NCI-H345 treated with DMSO at 0.1 percent for 48 hours (cell line): ENCODE measurements around the gene HUNK.
"Not testable (repeated sequence)": the region's sequence is repeated elsewhere in the genome, so short reads cannot be mapped to it uniquely, and the experiment has no call there.

ENCODE experiments used
- DNase-seq: peaks from one replicate; lab custom pipeline; 2025; ENCODE audit not compliant: unreplicated experiment; lab: John Stamatoyannopoulos, UW

Gene HUNK

GRCh38 chr21:31872452-31873274 is at the start of gene HUNK:
Gene HUNK, plus strand, starts transcription at chr21:31873020. Its CDS starts 655 bp downstream, at chr21:31873675.
- DNase-seq: peak; percentile 69

GRCh38 chr21:31829736-31830472 is 42.9 kb upstream of the HUNK start:
- DNase-seq: no peak

- no peak for DNase-seq
Measured at GRCh38 chr21:31830701-31831100, 42.1 kb upstream of the HUNK start.

- DNase-seq: no peak
Measured at GRCh38 chr21:31837041-31837440, 35.8 kb upstream of the HUNK start.

DNA sequence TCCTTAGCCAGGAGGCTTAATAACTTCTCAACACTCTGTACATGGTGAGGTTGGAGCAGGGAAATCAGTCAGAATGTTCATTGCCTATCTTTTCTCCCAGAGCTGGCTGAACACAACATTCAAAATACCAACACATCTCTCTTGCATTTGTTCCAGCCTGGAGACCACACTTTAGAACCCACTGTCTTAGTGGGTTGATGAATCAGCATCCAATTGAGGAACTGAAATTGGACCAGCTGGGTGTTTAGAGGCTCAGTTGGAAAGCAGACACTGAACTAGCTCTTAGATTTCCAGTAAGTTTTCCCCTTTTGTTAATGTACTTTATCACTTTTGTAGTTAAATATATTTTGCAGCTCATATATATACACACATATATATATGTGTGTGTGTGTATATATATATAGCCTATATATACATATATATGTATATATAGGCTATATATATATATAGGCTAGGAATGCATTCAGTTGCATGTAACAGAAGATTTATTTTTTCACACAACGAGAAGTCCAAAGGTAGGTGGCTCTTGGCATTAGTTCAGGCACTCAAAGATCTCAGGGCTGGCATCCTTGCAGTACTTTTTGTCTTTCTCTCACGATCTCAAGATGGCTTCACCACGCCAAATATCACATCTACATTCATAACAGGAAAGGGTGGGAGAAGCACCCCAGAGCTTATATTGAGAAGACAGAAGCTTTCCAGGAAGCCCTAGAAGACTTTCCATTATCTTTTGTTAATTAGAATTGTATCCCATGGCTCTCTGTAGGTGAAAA is 35.0 kb upstream of the HUNK start:
- no peak for DNase-seq

GRCh38 chr21:31838586-31839355 is 34.0 kb upstream of the HUNK start:
- no peak for DNase-seq

DNA sequence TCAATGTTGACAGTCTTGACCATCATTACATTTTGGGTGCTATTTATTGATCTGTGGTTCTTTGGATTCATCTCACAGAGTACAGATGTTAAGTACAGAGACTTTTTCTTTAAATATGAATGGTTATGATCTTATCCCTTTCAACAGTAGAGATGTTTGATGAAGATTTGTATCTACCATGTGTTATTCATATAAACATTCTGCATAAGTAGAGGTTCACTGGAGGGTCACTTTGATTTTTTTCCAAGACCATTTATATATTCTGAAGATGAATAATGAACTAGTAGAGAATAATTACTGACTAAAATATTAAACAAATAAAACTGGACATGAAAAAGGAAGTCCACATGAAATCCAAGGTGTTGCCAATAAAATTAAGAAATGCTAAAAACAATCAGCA is 28.6 kb upstream of the HUNK start:
- DNase-seq: no peak

DNA sequence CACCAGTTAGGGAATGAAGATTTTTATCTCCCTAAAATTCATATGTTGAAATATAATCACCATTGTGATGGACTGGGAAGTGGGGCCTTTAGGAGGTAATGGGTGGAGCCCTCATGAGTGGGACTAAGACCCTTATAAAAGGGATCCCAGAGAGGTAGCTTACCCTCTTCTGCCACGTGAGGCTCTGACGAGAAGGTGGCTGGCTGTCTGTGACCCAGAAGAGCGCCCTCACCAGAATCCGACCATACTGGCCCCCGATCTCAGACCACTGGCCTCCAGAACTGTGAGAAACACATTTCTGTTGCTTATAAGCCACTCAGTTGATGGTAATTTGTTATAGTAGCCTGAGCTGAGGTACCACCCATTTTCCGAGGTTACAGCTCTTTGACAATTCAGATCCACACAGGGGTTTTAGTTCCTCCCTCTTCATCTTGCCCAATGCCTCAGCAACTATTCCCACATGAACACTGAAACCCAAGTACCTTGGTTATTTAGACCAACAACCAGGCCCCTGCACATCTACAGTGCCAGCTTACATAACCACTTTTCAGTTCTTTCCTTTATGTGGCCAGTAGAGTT is 27.6 kb upstream of the HUNK start:
- no peak for DNase-seq

DNA sequence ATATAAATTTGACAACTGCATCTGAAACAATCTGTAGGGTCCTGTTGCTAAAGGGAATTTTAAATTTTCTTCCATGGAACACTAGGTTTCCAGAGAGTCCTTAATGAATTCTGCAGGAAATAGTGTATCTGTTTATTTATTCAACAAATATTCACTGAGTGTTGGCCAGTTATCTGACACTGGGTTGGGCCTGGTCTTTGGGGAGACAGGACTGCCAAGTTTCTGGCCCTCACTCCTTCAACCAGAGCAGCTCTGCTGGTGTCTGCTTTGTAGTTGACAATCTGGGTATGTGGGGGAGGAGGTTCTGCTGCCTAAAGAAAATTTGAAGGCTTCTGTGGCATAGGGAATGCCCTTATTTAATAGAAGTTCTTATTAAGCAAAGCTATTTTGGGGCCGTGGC is 26.1 kb upstream of the HUNK start:
- no peak for DNase-seq

- DNase-seq: no peak
Measured at GRCh38 chr21:31847761-31848160, 25.1 kb upstream of the HUNK start.

GRCh38 chr21:31848326-31848985 is 24.4 kb upstream of the HUNK start:
- DNase-seq: no peak

- DNase-seq: no peak
Measured at GRCh38 chr21:31850886-31851285, 21.9 kb upstream of the HUNK start.

DNA sequence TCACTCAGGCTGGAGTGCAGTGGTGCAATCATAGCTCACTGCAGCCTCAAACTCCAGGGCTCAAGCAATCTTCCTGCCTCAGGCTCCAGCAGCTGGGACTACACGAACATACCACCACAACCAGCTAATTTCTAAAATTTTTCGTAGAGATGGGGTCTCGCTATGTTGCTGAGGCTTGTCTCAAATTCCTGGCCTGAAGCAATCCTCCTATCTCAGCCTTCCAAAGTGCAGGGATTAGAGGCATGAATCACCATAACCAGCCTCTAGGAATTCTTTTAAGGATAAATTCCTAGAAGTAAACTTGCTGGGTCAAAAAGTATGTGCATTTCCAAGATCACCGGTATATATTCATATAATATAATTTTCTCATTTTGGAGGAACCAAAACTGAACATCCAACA is 17.6 kb upstream of the HUNK start:
- no peak for DNase-seq

GRCh38 chr21:31857096-31857495 is 15.7 kb upstream of the HUNK start:
- DNase-seq: no peak

- DNase-seq: not testable (repeated sequence)
Measured at GRCh38 chr21:31857631-31858030, 15.2 kb upstream of the HUNK start.

GRCh38 chr21:31860851-31861250 is 12.0 kb upstream of the HUNK start:
- DNase-seq: no peak

DNA sequence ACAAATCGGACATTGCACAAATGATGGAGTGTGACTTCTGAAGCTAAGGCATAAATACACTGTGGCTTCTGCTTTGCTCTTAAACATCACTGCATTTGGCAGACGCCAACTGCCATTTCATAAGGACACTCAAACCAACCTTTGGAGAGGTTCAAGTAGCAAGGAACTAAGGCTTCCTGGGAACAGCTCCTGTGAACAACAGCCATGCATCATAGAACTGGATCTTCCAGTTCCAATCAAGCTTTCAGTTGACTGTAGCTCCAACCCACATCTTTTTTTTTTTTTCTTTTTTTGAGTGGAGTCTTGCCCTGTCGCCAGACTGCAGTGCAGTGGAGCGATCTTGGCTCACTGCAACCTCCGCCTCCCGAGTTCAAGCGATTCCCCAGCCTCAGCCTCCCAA is 10.7 kb upstream of the HUNK start:
- DNase-seq: no peak

GRCh38 chr21:31865429-31865970 is 7.3 kb upstream of the HUNK start:
- DNase-seq: no peak

GRCh38 chr21:31866077-31866511 is 6.7 kb upstream of the HUNK start:
- peak; percentile 95 for DNase-seq

DNA sequence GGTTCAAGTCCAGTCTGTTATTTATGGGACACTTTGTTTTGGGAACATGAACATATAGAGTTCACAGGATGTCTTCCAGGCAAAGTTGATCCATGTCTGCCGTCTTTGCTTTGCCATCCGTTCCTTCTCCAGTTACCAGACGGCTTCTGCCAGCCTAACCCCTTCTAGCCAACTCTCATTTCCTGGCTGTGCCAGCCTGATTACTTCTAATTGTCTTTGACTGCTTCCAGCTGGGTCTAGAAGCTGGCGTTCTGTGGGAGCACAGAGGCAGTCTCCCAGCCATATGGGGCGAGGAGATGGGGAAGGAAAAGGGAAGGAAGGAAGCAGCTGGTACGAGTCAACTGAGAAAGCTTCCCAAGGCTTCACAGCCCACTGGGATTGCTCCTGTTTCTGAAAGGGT is 3.1 kb upstream of the HUNK start:
- DNase-seq: no peak
